GM12878 (cell line): ENCODE results near the gene CCR7. TPM values are rescaled to one million over a fixed set of nuclear protein-coding genes. Genes with fewer than 3 reads are reported as not detected.

Experiments
- BCL11A ChIP-seq: IDR thresholded peaks from 2 replicates; pipeline ENCODE4 v1.6.1; 2011; ENCODE audit warnings: low read depth, low read length
- CBFB ChIP-seq: IDR thresholded peaks from 2 replicates; pipeline ENCODE4 v1.6.1; 2016; ENCODE audit warnings: antibody characterized with exemption, low read depth
- CHD1 ChIP-seq: IDR thresholded peaks from 2 replicates; pipeline ENCODE4 v1.6.1; 2012; ENCODE audit warnings: low read depth, low read length, improper control_type of control experiment
- CREM ChIP-seq: IDR thresholded peaks from 2 replicates; pipeline ENCODE4 v1.6.1; 2014; ENCODE audit warnings: antibody characterized with exemption, low read depth
- IKZF1 ChIP-seq: fragments of 450-650 bp; conservative IDR thresholded peaks from 2 replicates; pipeline ENCODE4 v1.6.1; 2017; ENCODE audit warnings: antibody characterized with exemption, mild to moderate bottlenecking
- LARP7 ChIP-seq: fragments of 450-650 bp; IDR thresholded peaks from 2 replicates; pipeline ENCODE4 v1.6.1; 2017; ENCODE audit warnings: mild to moderate bottlenecking
- NR2C2 ChIP-seq: IDR thresholded peaks from 2 replicates; pipeline ENCODE4 v1.6.1; 2011; ENCODE audit warnings: borderline replicate concordance, low read depth; ENCODE audit not compliant: control insufficient read depth, insufficient read length
- RBBP5 ChIP-seq: fragments of 200-600 bp; sonication (generic); conservative IDR thresholded peaks from 2 replicates; pipeline ENCODE4 v1.6.1; 2016
- SMARCA5 ChIP-seq: fragments of 450-650 bp; IDR thresholded peaks from 2 replicates; pipeline ENCODE4 v1.6.1; 2017; ENCODE audit warnings: mild to moderate bottlenecking
- polyA plus RNA-seq, 11 experiments: library from polyadenylated mRNA; depleted of rRNA in 4 of 11; unstranded in 6 of 11; stranded (reverse) in 5 of 11; fragments of >200 nt; fragmentation: Nextera tagmentation in 4 of 11; fragmentation: Illumina TruSeq in 1 of 11; extraction: Ambion mirVana in 4 of 11; extraction: Trizol in 1 of 11; gene quantifications; 1 replicate in 1 of 11; 2 replicates in 10 of 11; pipeline versions ENCODE4 v1.2.1 to v1.2.3, GENCODE V29; 2011 to 2016; ENCODE audit warnings: inconsistent platforms in 2 of 11, missing spikeins in 2 of 11, low read depth in 1 of 11
- total RNA-seq, 4 experiments: library from RNA; depleted of rRNA in 3 of 4; stranded (reverse); fragments of >200 nt in 3 of 4; fragmentation: Illumina TruSeq in 1 of 4; extraction: Trizol in 1 of 4; gene quantifications; 2 replicates each; pipeline versions ENCODE4 v1.2.1 to v1.2.3, GENCODE V29; 2013 to 2021
- TF ChIP-seq, protein P1 (sequence below): fragments of 450-650 bp; formaldehyde crosslinking; IDR thresholded peaks from 2 replicates; pipeline ENCODE4 v1.5.0; 2022; ENCODE audit warnings: mild to moderate bottlenecking, missing genetic modification characterization
- TF ChIP-seq, protein P2 (sequence below): IDR thresholded peaks from 2 replicates; pipeline ENCODE4 v1.6.1; 2012; ENCODE audit warnings: improper control_type of control experiment, low read depth, low read length; ENCODE audit not compliant: insufficient replicate concordance
- TF ChIP-seq, protein P3 (sequence below): fragments of 450-650 bp; IDR thresholded peaks from 2 replicates; pipeline ENCODE4 v1.6.1; 2016; ENCODE audit warnings: mild to moderate bottlenecking, moderate library complexity, borderline replicate concordance
- TF ChIP-seq, protein P4 (sequence below): IDR thresholded peaks from 2 replicates; pipeline ENCODE4 v1.6.1; 2011; ENCODE audit warnings: mild to moderate bottlenecking, low read depth, low read length, moderate library complexity; ENCODE audit not compliant: insufficient replicate concordance

The CCR7 gene
- total and polyA plus RNA-seq, 10 of the 15 experiments (the other 5 are each of a cell fraction or from before 2014, with no cell fraction given), result 131 to 1,171 (median 260) TPM

DNA sequence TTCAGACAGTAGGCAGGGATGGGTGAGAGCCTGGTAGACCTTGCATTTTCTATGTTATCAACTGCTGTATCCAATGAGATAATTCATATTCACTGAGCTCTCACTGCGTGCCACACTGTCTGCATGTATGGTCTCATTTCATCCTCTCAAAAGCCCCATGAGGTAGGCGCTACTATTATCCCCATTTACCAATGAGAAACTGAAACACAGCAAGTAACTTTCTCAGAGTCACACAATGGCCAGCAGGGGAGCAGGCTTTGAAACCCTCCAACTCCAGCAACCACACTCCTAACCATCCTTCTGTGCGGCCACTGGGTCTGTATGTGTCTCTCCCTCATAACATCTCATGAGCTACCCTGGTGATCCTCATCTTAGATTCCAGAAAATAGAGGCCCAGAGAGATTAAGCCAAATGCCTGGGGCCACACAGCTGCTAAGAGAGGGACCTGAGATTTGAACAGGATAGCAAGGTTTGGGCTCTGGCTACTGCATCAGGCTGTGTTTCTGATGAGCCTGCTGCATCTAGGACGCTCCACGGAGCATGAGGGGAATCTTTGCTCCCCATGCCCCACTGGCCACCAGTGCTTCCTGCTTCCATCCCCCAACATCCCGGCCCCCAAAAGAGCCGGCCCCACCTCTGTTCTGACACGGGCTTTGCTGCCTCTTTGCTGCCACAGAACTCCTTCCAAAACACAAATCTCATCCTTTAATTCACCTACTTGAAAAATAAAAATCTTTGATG, 3.2 kb downstream of the CCR7 start (continued):
- TF ChIP-seq, protein P1, sequence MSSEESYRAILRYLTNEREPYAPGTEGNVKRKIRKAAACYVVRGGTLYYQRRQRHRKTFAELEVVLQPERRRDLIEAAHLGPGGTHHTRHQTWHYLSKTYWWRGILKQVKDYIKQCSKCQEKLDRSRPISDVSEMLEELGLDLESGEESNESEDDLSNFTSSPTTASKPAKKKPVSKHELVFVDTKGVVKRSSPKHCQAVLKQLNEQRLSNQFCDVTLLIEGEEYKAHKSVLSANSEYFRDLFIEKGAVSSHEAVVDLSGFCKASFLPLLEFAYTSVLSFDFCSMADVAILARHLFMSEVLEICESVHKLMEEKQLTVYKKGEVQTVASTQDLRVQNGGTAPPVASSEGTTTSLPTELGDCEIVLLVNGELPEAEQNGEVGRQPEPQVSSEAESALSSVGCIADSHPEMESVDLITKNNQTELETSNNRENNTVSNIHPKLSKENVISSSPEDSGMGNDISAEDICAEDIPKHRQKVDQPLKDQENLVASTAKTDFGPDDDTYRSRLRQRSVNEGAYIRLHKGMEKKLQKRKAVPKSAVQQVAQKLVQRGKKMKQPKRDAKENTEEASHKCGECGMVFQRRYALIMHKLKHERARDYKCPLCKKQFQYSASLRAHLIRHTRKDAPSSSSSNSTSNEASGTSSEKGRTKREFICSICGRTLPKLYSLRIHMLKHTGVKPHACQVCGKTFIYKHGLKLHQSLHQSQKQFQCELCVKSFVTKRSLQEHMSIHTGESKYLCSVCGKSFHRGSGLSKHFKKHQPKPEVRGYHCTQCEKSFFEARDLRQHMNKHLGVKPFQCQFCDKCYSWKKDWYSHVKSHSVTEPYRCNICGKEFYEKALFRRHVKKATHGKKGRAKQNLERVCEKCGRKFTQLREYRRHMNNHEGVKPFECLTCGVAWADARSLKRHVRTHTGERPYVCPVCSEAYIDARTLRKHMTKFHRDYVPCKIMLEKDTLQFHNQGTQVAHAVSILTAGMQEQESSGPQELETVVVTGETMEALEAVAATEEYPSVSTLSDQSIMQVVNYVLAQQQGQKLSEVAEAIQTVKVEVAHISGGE, result no peak
- TF ChIP-seq RBBP5 (no peak), LARP7 (0 out of 2 replicates have a peak, but pooled peaks have one; percentile 21), SMARCA5 (no peak; the same call in none of the 2 replicates), NR2C2 (no peak), CBFB (peak; percentile 78; the same call in 1 of the 2 replicates), CHD1 (peak; percentile 46; the same call in 1 of the 2 replicates), IKZF1 (no peak; the same call in 1 of the 2 replicates), BCL11A (peak; percentile 62), CREM (peak; percentile 71)
- TF ChIP-seq, protein P2, sequence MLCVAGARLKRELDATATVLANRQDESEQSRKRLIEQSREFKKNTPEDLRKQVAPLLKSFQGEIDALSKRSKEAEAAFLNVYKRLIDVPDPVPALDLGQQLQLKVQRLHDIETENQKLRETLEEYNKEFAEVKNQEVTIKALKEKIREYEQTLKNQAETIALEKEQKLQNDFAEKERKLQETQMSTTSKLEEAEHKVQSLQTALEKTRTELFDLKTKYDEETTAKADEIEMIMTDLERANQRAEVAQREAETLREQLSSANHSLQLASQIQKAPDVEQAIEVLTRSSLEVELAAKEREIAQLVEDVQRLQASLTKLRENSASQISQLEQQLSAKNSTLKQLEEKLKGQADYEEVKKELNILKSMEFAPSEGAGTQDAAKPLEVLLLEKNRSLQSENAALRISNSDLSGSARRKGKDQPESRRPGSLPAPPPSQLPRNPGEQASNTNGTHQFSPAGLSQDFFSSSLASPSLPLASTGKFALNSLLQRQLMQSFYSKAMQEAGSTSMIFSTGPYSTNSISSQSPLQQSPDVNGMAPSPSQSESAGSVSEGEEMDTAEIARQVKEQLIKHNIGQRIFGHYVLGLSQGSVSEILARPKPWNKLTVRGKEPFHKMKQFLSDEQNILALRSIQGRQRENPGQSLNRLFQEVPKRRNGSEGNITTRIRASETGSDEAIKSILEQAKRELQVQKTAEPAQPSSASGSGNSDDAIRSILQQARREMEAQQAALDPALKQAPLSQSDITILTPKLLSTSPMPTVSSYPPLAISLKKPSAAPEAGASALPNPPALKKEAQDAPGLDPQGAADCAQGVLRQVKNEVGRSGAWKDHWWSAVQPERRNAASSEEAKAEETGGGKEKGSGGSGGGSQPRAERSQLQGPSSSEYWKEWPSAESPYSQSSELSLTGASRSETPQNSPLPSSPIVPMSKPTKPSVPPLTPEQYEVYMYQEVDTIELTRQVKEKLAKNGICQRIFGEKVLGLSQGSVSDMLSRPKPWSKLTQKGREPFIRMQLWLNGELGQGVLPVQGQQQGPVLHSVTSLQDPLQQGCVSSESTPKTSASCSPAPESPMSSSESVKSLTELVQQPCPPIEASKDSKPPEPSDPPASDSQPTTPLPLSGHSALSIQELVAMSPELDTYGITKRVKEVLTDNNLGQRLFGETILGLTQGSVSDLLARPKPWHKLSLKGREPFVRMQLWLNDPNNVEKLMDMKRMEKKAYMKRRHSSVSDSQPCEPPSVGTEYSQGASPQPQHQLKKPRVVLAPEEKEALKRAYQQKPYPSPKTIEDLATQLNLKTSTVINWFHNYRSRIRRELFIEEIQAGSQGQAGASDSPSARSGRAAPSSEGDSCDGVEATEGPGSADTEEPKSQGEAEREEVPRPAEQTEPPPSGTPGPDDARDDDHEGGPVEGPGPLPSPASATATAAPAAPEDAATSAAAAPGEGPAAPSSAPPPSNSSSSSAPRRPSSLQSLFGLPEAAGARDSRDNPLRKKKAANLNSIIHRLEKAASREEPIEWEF, result no peak
- TF ChIP-seq, protein P3, sequence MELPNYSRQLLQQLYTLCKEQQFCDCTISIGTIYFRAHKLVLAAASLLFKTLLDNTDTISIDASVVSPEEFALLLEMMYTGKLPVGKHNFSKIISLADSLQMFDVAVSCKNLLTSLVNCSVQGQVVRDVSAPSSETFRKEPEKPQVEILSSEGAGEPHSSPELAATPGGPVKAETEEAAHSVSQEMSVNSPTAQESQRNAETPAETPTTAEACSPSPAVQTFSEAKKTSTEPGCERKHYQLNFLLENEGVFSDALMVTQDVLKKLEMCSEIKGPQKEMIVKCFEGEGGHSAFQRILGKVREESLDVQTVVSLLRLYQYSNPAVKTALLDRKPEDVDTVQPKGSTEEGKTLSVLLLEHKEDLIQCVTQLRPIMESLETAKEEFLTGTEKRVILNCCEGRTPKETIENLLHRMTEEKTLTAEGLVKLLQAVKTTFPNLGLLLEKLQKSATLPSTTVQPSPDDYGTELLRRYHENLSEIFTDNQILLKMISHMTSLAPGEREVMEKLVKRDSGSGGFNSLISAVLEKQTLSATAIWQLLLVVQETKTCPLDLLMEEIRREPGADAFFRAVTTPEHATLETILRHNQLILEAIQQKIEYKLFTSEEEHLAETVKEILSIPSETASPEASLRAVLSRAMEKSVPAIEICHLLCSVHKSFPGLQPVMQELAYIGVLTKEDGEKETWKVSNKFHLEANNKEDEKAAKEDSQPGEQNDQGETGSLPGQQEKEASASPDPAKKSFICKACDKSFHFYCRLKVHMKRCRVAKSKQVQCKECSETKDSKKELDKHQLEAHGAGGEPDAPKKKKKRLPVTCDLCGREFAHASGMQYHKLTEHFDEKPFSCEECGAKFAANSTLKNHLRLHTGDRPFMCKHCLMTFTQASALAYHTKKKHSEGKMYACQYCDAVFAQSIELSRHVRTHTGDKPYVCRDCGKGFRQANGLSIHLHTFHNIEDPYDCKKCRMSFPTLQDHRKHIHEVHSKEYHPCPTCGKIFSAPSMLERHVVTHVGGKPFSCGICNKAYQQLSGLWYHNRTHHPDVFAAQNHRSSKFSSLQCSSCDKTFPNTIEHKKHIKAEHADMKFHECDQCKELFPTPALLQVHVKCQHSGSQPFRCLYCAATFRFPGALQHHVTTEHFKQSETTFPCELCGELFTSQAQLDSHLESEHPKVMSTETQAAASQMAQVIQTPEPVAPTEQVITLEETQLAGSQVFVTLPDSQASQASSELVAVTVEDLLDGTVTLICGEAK, result no peak
- TF ChIP-seq, protein P4, sequence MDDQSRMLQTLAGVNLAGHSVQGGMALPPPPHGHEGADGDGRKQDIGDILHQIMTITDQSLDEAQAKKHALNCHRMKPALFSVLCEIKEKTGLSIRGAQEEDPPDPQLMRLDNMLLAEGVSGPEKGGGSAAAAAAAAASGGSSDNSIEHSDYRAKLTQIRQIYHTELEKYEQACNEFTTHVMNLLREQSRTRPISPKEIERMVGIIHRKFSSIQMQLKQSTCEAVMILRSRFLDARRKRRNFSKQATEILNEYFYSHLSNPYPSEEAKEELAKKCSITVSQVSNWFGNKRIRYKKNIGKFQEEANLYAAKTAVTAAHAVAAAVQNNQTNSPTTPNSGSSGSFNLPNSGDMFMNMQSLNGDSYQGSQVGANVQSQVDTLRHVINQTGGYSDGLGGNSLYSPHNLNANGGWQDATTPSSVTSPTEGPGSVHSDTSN, result peak; percentile 1
